Mucosa of gallbladder (tissue), 1 donor: ENCODE measurements around the gene RDH12. TPM values are rescaled to one million over a fixed set of nuclear protein-coding genes. Genes with fewer than 3 reads are reported as not detected.
A peak's percentile ranks its signal among the peaks of the same experiment; 100 is the strongest.

Experiments used
- DNase-seq: peaks from one replicate; pipeline ENCODE4 v3.0.0-alpha.2; 2020; ENCODE audit warnings: low spot score
- total RNA-seq: library from RNA; stranded (reverse); gene quantifications from one replicate; pipeline ENCODE4 v1.2.1, GENCODE V29; 2021
- donor health status: DM: no; HTN: no; CAD: no.

The RDH12 gene
- total RNA-seq, 1 donor from 2014 or later = 166 TPM

- no peak for DNase-seq
Observed at GRCh38 chr14:67749341-67750084, 47.8 kb downstream of the RDH12 start.

DNA sequence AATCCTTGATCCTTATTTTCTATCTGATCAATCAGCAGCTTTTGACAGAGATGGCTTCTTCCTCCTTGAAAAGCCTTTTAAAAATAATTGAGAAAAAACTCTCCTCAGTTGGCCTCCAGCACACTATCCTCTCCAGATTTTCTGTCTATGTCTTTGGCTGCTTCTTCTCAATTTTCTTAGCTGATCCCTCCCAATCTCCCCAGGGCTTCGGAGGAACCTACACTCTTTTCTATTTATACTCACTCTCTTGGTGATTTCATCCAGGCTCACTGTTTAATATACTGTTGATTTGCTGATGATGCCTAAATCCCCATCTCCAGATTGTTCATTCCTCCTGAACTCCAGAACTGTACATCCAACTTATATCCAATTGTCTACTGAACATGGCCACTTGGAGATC lies 54.8 kb downstream of the RDH12 start:
- DNase-seq = no peak

GRCh38 chr14:67757175-67757574 lies 55.5 kb downstream of the RDH12 start:
- DNase-seq = no peak

- DNase-seq = no peak
Observed at GRCh38 chr14:67759916-67760315, 58.2 kb downstream of the RDH12 start.

GRCh38 chr14:67762051-67762450 lies 60.4 kb downstream of the RDH12 start:
- no peak for DNase-seq

GRCh38 chr14:67763158-67763822 lies 61.6 kb downstream of the RDH12 start:
- no peak for DNase-seq

DNA sequence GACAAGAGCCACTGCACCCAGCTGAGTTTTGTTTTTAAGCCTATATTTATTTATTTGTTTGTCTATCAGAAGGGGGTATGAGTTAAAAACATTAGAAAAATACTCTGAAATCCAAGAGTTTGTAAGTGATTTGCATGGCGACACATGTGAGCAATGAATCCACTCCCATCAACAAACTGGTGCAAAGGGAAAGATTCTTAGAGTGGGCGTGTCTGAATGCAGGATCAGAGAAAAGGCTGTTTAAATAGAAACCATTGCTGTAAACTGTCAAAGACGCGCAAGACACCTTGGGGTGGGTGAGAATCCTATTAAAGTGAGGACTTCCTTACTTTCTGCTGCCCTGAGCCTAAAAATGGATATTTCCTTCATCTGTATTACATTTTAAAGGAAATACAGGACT lies 62.8 kb downstream of the RDH12 start:
- DNase-seq = no peak

- peak; percentile 14 for DNase-seq
Observed at GRCh38 chr14:67765192-67765834, 63.6 kb downstream of the RDH12 start.

- peak; percentile 22 for DNase-seq
Observed at GRCh38 chr14:67766035-67766680, 64.5 kb downstream of the RDH12 start.

DNA sequence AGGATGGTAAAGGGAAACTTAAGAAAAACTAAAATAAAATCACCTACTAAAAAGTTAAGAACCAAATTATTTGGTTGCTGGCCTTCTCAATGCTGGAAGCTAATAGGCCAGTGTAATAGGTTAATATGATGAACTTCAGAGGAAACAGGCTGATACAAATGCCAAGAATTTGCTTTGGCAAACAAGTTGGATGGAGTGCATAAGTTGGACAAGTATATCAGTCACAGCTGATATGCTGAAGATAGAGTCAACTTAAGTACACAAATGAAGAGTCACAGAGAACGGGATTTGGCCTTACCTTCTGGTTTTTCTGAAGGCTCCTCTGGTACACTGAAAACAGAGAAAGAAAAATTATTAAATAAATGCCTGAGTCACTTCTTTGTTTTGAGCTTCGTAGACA lies 66.5 kb downstream of the RDH12 start:
- DNase-seq = no peak

- DNase-seq = no peak
Observed at GRCh38 chr14:67773844-67774377, 72.2 kb downstream of the RDH12 start.

DNA sequence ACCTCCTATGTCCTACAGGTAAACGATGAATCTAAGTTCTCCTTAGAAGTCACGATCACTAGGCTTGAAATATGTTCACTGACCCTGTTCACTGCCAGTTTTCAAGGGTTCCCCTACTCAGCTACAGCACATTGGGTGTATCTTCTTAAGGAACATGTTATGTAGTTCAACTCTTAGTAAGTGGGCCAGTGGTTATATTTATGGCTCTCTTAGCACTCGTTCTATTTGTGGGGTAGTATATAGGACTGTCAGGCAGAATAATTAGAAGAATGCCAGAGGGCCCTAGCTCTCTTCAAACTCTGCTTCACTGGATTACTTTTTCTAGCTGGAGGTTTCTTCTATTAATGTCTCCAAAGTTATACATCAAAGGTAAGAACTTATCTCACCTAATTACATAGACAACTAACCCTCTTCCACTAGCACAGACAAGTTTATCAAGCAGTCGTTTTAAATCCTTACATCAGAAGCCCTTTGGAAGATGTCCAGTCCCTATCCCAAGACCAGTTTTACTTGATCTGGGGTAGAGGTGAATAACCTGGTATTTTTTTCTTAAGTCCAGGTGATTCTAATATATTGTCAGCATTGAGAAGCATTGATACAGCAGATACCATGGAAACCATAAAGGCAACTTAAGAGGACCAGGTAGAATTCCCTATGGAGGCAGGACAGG lies 75.1 kb downstream of the RDH12 start:
- DNase-seq = no peak

DNA sequence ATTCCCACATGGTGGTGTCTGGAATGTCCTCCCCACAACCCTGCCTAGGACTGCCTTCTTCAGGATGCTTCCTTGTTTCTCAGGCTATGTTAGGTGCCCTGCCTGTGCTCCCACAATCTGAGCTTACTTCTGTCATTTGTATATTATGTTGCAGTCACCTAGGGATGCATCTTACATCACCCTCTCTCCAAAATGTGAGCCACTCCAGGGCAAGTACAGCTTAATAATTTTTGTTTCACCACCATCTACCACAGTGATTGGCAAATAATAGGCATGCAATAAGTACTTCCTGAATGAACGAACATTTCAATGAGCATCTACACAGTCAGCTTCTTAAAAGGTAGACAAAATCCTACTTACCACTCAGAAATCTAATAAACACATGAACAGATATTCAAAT lies 77.1 kb downstream of the RDH12 start:
- no peak for DNase-seq

DNA sequence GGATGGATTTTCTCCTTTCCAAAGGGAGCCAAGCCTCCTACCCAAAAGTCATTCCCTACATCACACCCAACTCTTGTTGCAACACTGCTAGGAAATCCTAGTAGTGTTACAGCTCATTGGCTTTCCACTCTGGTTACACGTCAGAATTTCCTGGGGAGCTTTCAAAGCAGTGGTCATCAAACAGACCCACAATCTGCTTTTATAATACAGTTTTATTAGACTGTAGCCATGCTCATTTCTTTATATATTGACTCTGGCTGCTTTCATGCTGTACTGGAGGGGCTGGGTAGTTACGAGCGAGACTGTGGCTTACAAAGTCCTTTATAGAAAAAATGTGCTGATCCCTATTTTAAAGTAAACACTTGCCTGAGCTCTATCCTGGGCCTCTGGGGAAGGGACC lies 80.4 kb downstream of the RDH12 start:
- DNase-seq = no peak

Other genes starting within 250 kb of the RDH12 start
- gene TMEM229B, start 213.2 kb upstream of the RDH12 start, total RNA-seq = 33.2 TPM
- 35.6 TPM for gene PLEKHH1, start 168.6 kb upstream of the RDH12 start, total RNA-seq
- 41.5 TPM for gene PIGH, start 101.6 kb upstream of the RDH12 start, total RNA-seq
- gene ARG2, start 82.0 kb upstream of the RDH12 start, total RNA-seq = 9.5 TPM
- 108 TPM for gene VTI1B, start 27.3 kb upstream of the RDH12 start, total RNA-seq
- gene RDH11, start 6.1 kb upstream of the RDH12 start, total RNA-seq = 222 TPM
- gene ZFYVE26, start 114.7 kb downstream of the RDH12 start, total RNA-seq = 21.0 TPM
- gene RAD51B, start 117.9 kb downstream of the RDH12 start, total RNA-seq = 18.5 TPM